ENCODE measurements around the gene YY1. TPM values are rescaled to one million over a fixed set of nuclear protein-coding genes. Genes with fewer than 3 reads are reported as not detected.
"Not testable (repeated sequence)": the region's sequence is repeated elsewhere in the genome, so short reads cannot be mapped to it uniquely, and the experiment has no call there.

Gene YY1
- total RNA-seq, 1 experiment from 2014 or later: 97.0 TPM

DNA sequence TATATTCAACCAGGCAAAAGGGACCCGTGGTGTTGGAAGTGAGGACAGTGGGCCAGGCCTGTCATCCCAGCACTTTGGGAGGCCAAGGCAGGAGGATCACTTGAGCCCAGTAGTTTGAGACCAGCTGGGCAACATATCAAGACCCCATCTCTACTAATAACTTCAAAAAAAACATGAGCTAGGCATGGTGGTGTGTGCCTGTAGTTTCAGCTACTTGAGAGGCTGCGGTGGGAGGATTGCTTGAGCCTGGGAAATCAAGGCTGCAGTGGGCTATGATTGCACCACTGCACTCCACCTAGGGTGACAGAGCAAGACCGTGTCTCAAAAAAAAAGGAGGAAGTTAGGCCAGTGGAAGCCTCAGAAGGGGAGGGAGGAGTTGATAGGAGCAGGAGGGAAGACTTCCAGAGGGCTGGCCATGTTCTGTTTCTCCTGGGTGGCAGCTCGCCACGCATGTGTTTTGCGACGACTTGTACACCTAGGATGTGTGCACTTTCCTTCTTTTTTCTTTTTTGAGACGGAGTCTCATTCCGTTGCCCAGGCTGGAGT lies 57.2 kb downstream of the YY1 start:
- TF ChIP-seq, protein P1, sequence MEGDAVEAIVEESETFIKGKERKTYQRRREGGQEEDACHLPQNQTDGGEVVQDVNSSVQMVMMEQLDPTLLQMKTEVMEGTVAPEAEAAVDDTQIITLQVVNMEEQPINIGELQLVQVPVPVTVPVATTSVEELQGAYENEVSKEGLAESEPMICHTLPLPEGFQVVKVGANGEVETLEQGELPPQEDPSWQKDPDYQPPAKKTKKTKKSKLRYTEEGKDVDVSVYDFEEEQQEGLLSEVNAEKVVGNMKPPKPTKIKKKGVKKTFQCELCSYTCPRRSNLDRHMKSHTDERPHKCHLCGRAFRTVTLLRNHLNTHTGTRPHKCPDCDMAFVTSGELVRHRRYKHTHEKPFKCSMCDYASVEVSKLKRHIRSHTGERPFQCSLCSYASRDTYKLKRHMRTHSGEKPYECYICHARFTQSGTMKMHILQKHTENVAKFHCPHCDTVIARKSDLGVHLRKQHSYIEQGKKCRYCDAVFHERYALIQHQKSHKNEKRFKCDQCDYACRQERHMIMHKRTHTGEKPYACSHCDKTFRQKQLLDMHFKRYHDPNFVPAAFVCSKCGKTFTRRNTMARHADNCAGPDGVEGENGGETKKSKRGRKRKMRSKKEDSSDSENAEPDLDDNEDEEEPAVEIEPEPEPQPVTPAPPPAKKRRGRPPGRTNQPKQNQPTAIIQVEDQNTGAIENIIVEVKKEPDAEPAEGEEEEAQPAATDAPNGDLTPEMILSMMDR (conservative IDR thresholded peaks at IDR 0.05; ENCODE audit: low read depth, low read length): no peak
- intact Hi-C loops (cut with micrococcal nuclease; ENCODE audit: unreplicated experiment): no loop called here
- CTCF ChIA-PET: no interaction called here
- DNase-seq (ENCODE audit: low spot score): no peak
- Histone ChIP-seq H3K27me3 (replicated peaks; ENCODE audit: insufficient read depth, low read depth, low read length, poor library complexity) (no peaks in the 10 kb centered on the region), H3K4me3 (ENCODE audit: low read depth, low read length, poor library complexity, severe bottlenecking) (no peak overlapping the region), H3K27ac (ENCODE audit: low read depth, low read length, poor library complexity, severe bottlenecking) (no peak overlapping the region), H3K4me1 (ENCODE audit: insufficient read depth, low read length, poor library complexity, severe bottlenecking) (no peaks in the 10 kb centered on the region), H3K9me3 (ENCODE audit: low read depth, low read length, poor library complexity, severe bottlenecking) (no peaks in the 10 kb centered on the region), H3K36me3 (ENCODE audit: insufficient read depth, low read length, poor library complexity, severe bottlenecking) (peaks cover 3% of the 10 kb centered on the region)
- POLR2A ChIA-PET (ENCODE audit: low non-redundant PET): no interaction called here
- no TSS peak for BruUV-seq (replicated peaks)

DNA sequence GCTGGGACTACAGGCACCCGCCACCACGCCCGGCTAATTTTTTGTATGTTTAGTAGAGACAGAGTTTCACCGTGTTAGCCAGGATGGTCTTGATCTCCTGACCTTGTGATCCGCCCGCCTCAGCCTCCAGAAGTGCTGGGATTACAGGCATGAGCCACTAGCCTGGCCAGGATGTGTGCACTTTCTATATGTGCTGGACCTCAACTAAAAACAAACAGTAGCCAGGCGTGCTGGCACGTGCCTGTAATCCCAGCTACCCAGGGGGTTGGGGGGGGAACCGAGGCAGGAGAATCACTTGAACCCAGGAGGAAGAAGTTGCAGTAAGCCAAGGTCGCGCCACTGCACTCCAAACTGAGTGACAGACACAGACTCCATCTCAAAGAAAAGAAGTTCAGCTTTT lies 57.8 kb downstream of the YY1 start:
- H3K4me1 ChIP-seq (ENCODE audit: insufficient read depth, low read length, poor library complexity, severe bottlenecking); CTCF ChIA-PET; BruUV-seq (replicated peaks); H3K9me3 ChIP-seq (ENCODE audit: low read depth, low read length, poor library complexity, severe bottlenecking); H3K27ac ChIP-seq (ENCODE audit: low read depth, low read length, poor library complexity, severe bottlenecking); H3K4me3 ChIP-seq (ENCODE audit: low read depth, low read length, poor library complexity, severe bottlenecking); intact Hi-C loops (cut with micrococcal nuclease; ENCODE audit: unreplicated experiment); DNase-seq (ENCODE audit: low spot score); H3K27me3 ChIP-seq (replicated peaks; ENCODE audit: insufficient read depth, low read depth, low read length, poor library complexity); H3K36me3 ChIP-seq (ENCODE audit: insufficient read depth, low read length, poor library complexity, severe bottlenecking); POLR2A ChIA-PET (ENCODE audit: low non-redundant PET): not testable (repeated sequence)

DNA sequence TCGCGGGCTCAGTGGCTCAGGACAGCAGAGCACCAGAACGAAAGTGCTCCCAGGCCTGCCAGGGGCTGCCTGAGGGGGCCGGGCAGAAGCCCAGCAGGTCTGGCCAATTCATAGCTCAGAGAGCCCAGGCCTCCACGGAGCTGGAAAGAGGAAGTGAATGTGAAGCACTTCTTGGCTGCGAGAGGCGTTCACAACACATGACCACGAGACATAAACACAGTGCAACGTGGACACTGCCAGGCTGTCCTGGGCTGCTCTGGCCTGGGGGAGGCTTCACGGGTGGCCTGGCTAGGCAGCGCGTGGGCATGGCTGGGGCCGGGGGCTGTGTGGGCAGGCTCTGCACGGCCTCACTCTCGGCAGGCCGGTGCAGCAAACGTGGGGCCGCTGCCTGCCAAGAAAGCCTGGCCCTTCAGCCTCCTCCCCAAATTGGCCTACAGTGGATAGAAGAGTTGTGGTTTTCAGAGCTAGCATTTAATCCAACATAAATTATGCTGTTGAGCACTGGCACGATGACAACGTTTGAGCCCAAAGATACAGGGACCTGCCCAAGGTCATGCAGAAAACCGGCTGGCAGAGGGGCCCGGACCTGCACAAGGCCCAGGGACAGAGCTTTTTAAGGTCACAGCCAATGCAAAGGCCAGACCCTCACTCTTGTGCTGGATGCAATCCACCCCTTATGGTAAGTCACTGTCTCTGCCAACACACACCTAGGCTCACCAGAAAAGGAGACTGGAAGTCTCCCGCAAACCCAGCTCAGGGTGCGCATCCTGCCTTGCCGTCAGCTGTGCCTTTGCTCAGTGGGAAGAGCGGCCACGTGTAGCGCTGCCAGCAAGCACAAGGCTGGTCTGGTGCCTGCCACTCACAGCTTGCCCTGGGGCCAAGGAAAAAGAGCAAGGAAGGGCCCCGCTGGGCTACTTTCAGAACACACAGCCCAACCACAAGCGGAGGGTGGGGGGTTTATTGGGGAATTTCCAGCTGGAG lies 58.7 kb downstream of the YY1 start:
- Histone ChIP-seq H3K36me3 (ENCODE audit: insufficient read depth, low read length, poor library complexity, severe bottlenecking) (peaks cover 3% of the 10 kb centered on the region), H3K4me3 (ENCODE audit: low read depth, low read length, poor library complexity, severe bottlenecking) (no peak overlapping the region), H3K27ac (ENCODE audit: low read depth, low read length, poor library complexity, severe bottlenecking) (no peak overlapping the region), H3K9me3 (ENCODE audit: low read depth, low read length, poor library complexity, severe bottlenecking) (no peaks in the 10 kb centered on the region), H3K4me1 (ENCODE audit: insufficient read depth, low read length, poor library complexity, severe bottlenecking) (no peaks in the 10 kb centered on the region), H3K27me3 (replicated peaks; ENCODE audit: insufficient read depth, low read depth, low read length, poor library complexity) (no peaks in the 10 kb centered on the region)
- intact Hi-C loops (cut with micrococcal nuclease; ENCODE audit: unreplicated experiment): no loop called here
- POLR2A ChIA-PET (ENCODE audit: low non-redundant PET): no interaction called here
- CTCF ChIA-PET: no interaction called here
- DNase-seq (ENCODE audit: low spot score): no peak
- no TSS peak for BruUV-seq (replicated peaks)
- TF ChIP-seq EZH2 (IDR thresholded peaks at IDR 0.05; ENCODE audit: borderline replicate concordance, low read depth, low read length, poor library complexity, severe bottlenecking): no peak
- TF ChIP-seq, protein P1 (conservative IDR thresholded peaks at IDR 0.05; ENCODE audit: low read depth, low read length): no peak
